Thyroid gland (tissue), 4 donors: ENCODE measurements around the gene ST14.

Experiments
- POLR2A ChIP-seq, 2 donors: fragments of 450-650 bp; IDR thresholded peaks; one replicate each; pipeline ENCODE4 v1.6.1; 2017; ENCODE audit warnings: antibody characterized with exemption in 2 of 2, mild to moderate bottlenecking in 2 of 2, moderate library complexity in 1 of 2
- TF ChIP-seq, protein P1 (sequence below), 6 experiments: fragments of 200-600 bp in 3 of 6; fragments of 450-650 bp in 3 of 6; sonication (generic) in 3 of 6; IDR thresholded peaks; one replicate each; pipeline ENCODE4 v1.5.1; 2016 to 2019; ENCODE audit warnings: antibody characterized with exemption in 6 of 6, mild to moderate bottlenecking in 2 of 6, inconsistent platforms in 1 of 6, moderate library complexity in 1 of 6

DNA sequence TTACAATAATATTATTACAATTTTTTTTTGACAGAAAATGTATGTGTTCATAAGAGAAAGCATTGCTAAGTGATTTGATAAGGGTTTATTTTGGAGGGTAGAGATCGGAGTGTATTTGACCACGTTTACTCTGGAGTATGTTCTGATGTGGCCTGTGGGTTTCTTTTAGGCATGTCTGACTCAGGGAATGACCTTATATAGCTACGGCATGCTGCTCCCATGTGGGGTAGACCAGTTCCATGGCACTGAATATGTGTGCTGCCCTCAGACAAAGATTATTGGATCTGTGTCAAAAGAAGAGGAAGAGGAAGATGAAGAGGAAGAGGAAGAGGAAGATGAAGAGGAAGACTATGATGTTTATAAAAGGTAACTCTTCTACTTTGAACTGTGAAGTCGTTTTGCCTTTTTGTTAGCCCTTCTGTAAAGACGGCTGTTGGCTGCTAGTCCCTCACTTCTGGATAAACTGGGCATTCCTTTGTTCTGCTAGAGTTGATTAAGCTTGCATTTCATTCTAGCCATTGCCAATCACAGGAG, 38.1 kb upstream of the ST14 start:
- TF ChIP-seq, protein P1, sequence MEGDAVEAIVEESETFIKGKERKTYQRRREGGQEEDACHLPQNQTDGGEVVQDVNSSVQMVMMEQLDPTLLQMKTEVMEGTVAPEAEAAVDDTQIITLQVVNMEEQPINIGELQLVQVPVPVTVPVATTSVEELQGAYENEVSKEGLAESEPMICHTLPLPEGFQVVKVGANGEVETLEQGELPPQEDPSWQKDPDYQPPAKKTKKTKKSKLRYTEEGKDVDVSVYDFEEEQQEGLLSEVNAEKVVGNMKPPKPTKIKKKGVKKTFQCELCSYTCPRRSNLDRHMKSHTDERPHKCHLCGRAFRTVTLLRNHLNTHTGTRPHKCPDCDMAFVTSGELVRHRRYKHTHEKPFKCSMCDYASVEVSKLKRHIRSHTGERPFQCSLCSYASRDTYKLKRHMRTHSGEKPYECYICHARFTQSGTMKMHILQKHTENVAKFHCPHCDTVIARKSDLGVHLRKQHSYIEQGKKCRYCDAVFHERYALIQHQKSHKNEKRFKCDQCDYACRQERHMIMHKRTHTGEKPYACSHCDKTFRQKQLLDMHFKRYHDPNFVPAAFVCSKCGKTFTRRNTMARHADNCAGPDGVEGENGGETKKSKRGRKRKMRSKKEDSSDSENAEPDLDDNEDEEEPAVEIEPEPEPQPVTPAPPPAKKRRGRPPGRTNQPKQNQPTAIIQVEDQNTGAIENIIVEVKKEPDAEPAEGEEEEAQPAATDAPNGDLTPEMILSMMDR (IDR thresholded peaks at IDR 0.05) = no peak
- TF ChIP-seq POLR2A (IDR thresholded peaks at IDR 0.05) = no peak
